GM10266 (cell line): ENCODE data around the gene CENPN.

Source experiments
- DNase-seq: peaks from one replicate; pipeline ENCODE4 v3.0.0; 2012; ENCODE audit errors: extremely low spot score
- CTCF ChIP-seq: IDR thresholded peaks from 2 replicates; pipeline ENCODE4 v1.5.1; 2012; ENCODE audit warnings: mild to moderate bottlenecking, low read depth; ENCODE audit not compliant: control insufficient read depth, insufficient read depth; ENCODE audit errors: missing control alignments

Gene CENPN

GRCh38 chr16:81006211-81006812 is 702 bp upstream of the CENPN start:
- TF ChIP-seq CTCF: no peak
- DNase-seq: peak; percentile 52

GRCh38 chr16:81008505-81008789 is 1.4 kb downstream of the CENPN start:
- no peak for DNase-seq

GRCh38 chr16:81012974-81013373 is 6.0 kb downstream of the CENPN start:
- DNase-seq: no peak
- TF ChIP-seq CTCF: no peak

More at GRCh38 chr16:81008505-81008789, 1.4 kb downstream of the CENPN start:
- no peak for TF ChIP-seq CTCF

- TF ChIP-seq CTCF: no peak
Observed at GRCh38 chr16:81014672-81015071, 7.7 kb downstream of the CENPN start.

GRCh38 chr16:81018496-81018895 is 11.5 kb downstream of the CENPN start:
- TF ChIP-seq CTCF: no peak
- no peak for DNase-seq

More at GRCh38 chr16:81014672-81015071, 7.7 kb downstream of the CENPN start:
- DNase-seq: no peak

- no peak for DNase-seq
- TF ChIP-seq CTCF: no peak
Observed at GRCh38 chr16:81026429-81026828, 19.4 kb downstream of the CENPN start.

- TF ChIP-seq CTCF: no peak
Observed at GRCh38 chr16:81029930-81030604, 23.1 kb downstream of the CENPN start.

More at GRCh38 chr16:81029930-81030604, 23.1 kb downstream of the CENPN start:
- no peak for DNase-seq
